GM23338 (cell line): ENCODE results near the gene FGA. TPM values are rescaled to one million over a fixed set of nuclear protein-coding genes. Genes with fewer than 3 reads are reported as not detected.

Experiments
- ATAC-seq: fragments of 200-7000 bp; cut with Tn5 transposase; 3 replicates; pipeline ENCODE4 v1.9.1; 2020
- DNase-seq: peaks from one replicate; pipeline ENCODE4 v3.0.0-alpha.2; 2015; ENCODE audit warnings: low spot score
- H2AFZ ChIP-seq: fragments of 200-600 bp; sonication (generic); 2 replicates; pipeline ENCODE4 v1.8.0; 2016; ENCODE audit warnings: antibody characterized with exemption, mild to moderate bottlenecking, moderate library complexity
- H3F3A ChIP-seq: fragments of 200-600 bp; sonication (generic); replicated peaks from 2 replicates; pipeline ENCODE4 v1.8.0; 2017; ENCODE audit warnings: antibody characterized with exemption, mixed run types, low read depth
- H3K27ac ChIP-seq: fragments of 200-600 bp; sonication (generic); 2 replicates; pipeline ENCODE4 v1.6.1; 2016; ENCODE audit warnings: low read depth
- H3K27me3 ChIP-seq: fragments of 200-600 bp; sonication (generic); 2 replicates; pipeline ENCODE4 v1.8.0; 2016; ENCODE audit warnings: mild to moderate bottlenecking, mixed run types, moderate library complexity; ENCODE audit not compliant: insufficient read depth
- H3K36me3 ChIP-seq: fragments of 200-600 bp; sonication (generic); 2 replicates; pipeline ENCODE4 v1.8.0; 2016; ENCODE audit warnings: mild to moderate bottlenecking; ENCODE audit not compliant: insufficient read depth
- H3K4me1 ChIP-seq: fragments of 200-600 bp; sonication (generic); 2 replicates; pipeline ENCODE4 v1.8.0; 2016; ENCODE audit warnings: mild to moderate bottlenecking, moderate library complexity; ENCODE audit not compliant: insufficient read depth
- H3K4me2 ChIP-seq: fragments of 200-600 bp; sonication (generic); 2 replicates; pipeline ENCODE4 v1.7.1; 2017; ENCODE audit warnings: mixed run types
- H3K4me3 ChIP-seq: fragments of 200-600 bp; sonication (generic); 2 replicates; pipeline ENCODE4 v1.6.1; 2016; ENCODE audit warnings: mixed run types
- H3K79me2 ChIP-seq: fragments of 200-600 bp; sonication (generic); replicated peaks from 2 replicates; pipeline ENCODE4 v1.8.0; 2017; ENCODE audit warnings: mild to moderate bottlenecking; ENCODE audit not compliant: insufficient read depth
- H3K9me2 ChIP-seq: fragments of 200-600 bp; sonication (generic); 2 replicates; pipeline ENCODE4 v1.8.0; 2017; ENCODE audit not compliant: insufficient read depth
- H4K20me1 ChIP-seq: fragments of 200-600 bp; sonication (generic); replicated peaks from 2 replicates; pipeline ENCODE4 v1.8.0; 2017; ENCODE audit warnings: mild to moderate bottlenecking; ENCODE audit not compliant: insufficient read depth
- H3K27ac Mint-ChIP-seq: 2 replicates; pipeline ENCODE4 v1.8.0; 2020; ENCODE audit warnings: inconsistent platforms, mild to moderate bottlenecking, moderate library complexity, mixed read lengths
- H3K27me3 Mint-ChIP-seq: 3 replicates; pipeline ENCODE4 v1.8.0; 2022; ENCODE audit warnings: low read depth, mild to moderate bottlenecking, moderate library complexity, mixed read lengths, inconsistent platforms; ENCODE audit not compliant: insufficient read depth, poor library complexity
- H3K36me3 Mint-ChIP-seq: 3 replicates; pipeline ENCODE4 v1.8.0; 2021; ENCODE audit warnings: low read depth, mild to moderate bottlenecking, inconsistent platforms, moderate library complexity, mixed read lengths
- H3K4me1 Mint-ChIP-seq: 3 replicates; pipeline ENCODE4 v1.8.0; 2020; ENCODE audit warnings: mild to moderate bottlenecking, inconsistent platforms, mixed read lengths
- H3K4me3 Mint-ChIP-seq: 3 replicates; pipeline ENCODE4 v1.8.0; 2021; ENCODE audit warnings: moderate library complexity, mild to moderate bottlenecking, inconsistent platforms, mixed read lengths
- H3K9me3 Mint-ChIP-seq: 3 replicates; pipeline ENCODE4 v1.8.0; 2020; ENCODE audit warnings: moderate library complexity, mild to moderate bottlenecking, inconsistent platforms, mixed read lengths
- CREB1 ChIP-seq: fragments of 250-450 bp; sonication (Bioruptor Pico); IDR thresholded peaks from 2 replicates; pipeline ENCODE4 v1.5.0; 2020; ENCODE audit warnings: low read depth, mild to moderate bottlenecking, moderate library complexity
- EZH2 ChIP-seq: fragments of 200-600 bp; sonication (generic); IDR thresholded peaks from one replicate; pipeline ENCODE4 v1.8.0; 2017; ENCODE audit warnings: antibody characterized with exemption, mild to moderate bottlenecking, low read depth; ENCODE audit not compliant: unreplicated experiment
- EZH2phosphoT487 ChIP-seq: fragments of 200-600 bp; sonication (generic); IDR thresholded peaks from one replicate; pipeline ENCODE4 v1.8.1; 2018; ENCODE audit warnings: antibody characterized with exemption; ENCODE audit not compliant: unreplicated experiment
- JUNB ChIP-seq: IDR thresholded peaks from one replicate; pipeline ENCODE4 v1.6.1; 2016; ENCODE audit warnings: antibody characterized with exemption; ENCODE audit not compliant: unreplicated experiment
- POLR2AphosphoS5 ChIP-seq: IDR thresholded peaks from 2 replicates; pipeline ENCODE4 v1.6.1; 2016; ENCODE audit warnings: antibody characterized with exemption, low read depth
- STAT1 ChIP-seq: IDR thresholded peaks from one replicate; pipeline ENCODE4 v1.6.1; 2016; ENCODE audit warnings: antibody characterized with exemption; ENCODE audit not compliant: unreplicated experiment
- ZNF331 ChIP-seq: fragments of 250-450 bp; sonication (Bioruptor Pico); IDR thresholded peaks from 2 replicates; pipeline ENCODE4 v1.5.0; 2020; ENCODE audit warnings: low read depth, mild to moderate bottlenecking, moderate library complexity
- polyA plus RNA-seq: library from polyadenylated mRNA; unstranded; fragments of >200 nt; fragmentation: Nextera tagmentation; extraction: Ambion mirVana; gene quantifications from 2 replicates; pipeline ENCODE4 v1.2.1, GENCODE V29; 2016
- total RNA-seq: library from RNA; depleted of rRNA; stranded (reverse); fragments of >200 nt; shearing (Covaris generic); gene quantifications from 2 replicates; pipeline ENCODE4 v1.2.3, GENCODE V29; 2014
- TF ChIP-seq, protein P1 (sequence below), 2 experiments: fragments of 200-600 bp in 1 of 2; sonication (generic) in 1 of 2; conservative IDR thresholded peaks; 2 replicates each; pipeline versions ENCODE4 v1.5.1 to v1.6.1; 2016 to 2017; ENCODE audit warnings: antibody characterized with exemption in 2 of 2, low read depth in 2 of 2, mild to moderate bottlenecking in 2 of 2, moderate library complexity in 1 of 2
- TF ChIP-seq, protein P2 (sequence below): IDR thresholded peaks from 2 replicates; pipeline ENCODE4 v1.6.1; 2016; ENCODE audit warnings: antibody characterized with exemption
- TF ChIP-seq, protein P3 (sequence below): fragments of 250-450 bp; sonication (Bioruptor Pico); IDR thresholded peaks from 2 replicates; pipeline ENCODE4 v1.5.0; 2020; ENCODE audit warnings: mild to moderate bottlenecking, moderate library complexity
- TF ChIP-seq, protein P4 (sequence below): IDR thresholded peaks from one replicate; pipeline ENCODE4 v1.6.1; 2018; ENCODE audit warnings: antibody characterized with exemption; ENCODE audit not compliant: unreplicated experiment

Gene FGA
- total and polyA plus RNA-seq, 2 experiments from 2014 or later, result not detected

DNA sequence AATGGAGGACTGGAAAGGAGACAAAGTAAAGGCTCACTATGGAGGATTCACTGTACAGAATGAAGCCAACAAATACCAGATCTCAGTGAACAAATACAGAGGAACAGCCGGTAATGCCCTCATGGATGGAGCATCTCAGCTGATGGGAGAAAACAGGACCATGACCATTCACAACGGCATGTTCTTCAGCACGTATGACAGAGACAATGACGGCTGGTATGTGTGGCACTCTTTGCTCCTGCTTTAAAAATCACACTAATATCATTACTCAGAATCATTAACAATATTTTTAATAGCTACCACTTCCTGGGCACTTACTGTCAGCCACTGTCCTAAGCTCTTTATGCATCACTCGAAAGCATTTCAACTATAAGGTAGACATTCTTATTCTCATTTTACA, 21.0 kb downstream of the FGA start (continued):
- TF ChIP-seq EZH2 (no peak), EZH2phosphoT487 (no peak), STAT1 (no peak), JUNB (no peak), ZNF331 (CRISPR knock-in tag) (no peak)
- TF ChIP-seq, protein P1, sequence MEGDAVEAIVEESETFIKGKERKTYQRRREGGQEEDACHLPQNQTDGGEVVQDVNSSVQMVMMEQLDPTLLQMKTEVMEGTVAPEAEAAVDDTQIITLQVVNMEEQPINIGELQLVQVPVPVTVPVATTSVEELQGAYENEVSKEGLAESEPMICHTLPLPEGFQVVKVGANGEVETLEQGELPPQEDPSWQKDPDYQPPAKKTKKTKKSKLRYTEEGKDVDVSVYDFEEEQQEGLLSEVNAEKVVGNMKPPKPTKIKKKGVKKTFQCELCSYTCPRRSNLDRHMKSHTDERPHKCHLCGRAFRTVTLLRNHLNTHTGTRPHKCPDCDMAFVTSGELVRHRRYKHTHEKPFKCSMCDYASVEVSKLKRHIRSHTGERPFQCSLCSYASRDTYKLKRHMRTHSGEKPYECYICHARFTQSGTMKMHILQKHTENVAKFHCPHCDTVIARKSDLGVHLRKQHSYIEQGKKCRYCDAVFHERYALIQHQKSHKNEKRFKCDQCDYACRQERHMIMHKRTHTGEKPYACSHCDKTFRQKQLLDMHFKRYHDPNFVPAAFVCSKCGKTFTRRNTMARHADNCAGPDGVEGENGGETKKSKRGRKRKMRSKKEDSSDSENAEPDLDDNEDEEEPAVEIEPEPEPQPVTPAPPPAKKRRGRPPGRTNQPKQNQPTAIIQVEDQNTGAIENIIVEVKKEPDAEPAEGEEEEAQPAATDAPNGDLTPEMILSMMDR (conservative IDR thresholded peaks at IDR 0.05; ENCODE audit: low read depth in 2 of 2), result no peak
- TF ChIP-seq, protein P2, sequence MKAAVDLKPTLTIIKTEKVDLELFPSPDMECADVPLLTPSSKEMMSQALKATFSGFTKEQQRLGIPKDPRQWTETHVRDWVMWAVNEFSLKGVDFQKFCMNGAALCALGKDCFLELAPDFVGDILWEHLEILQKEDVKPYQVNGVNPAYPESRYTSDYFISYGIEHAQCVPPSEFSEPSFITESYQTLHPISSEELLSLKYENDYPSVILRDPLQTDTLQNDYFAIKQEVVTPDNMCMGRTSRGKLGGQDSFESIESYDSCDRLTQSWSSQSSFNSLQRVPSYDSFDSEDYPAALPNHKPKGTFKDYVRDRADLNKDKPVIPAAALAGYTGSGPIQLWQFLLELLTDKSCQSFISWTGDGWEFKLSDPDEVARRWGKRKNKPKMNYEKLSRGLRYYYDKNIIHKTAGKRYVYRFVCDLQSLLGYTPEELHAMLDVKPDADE, result no peak

DNA sequence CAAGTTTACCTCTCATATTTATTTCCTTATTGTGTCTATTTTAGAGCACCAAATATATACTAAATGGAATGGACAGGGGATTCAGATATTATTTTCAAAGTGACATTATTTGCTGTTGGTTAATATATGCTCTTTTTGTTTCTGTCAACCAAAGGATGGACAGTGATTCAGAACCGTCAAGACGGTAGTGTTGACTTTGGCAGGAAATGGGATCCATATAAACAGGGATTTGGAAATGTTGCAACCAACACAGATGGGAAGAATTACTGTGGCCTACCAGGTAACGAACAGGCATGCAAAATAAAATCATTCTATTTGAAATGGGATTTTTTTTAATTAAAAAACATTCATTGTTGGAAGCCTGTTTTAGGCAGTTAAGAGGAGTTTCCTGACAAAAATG, 21.5 kb downstream of the FGA start:
- no peak overlapping the region for H3K27ac Mint-ChIP-seq
- no peak overlapping the region for H3K27ac ChIP-seq
- peaks cover 6% of the 10 kb centered on the region; the same call in 1 of the 2 replicates for H3K4me1 ChIP-seq
- H3K27me3 Mint-ChIP-seq, result no peaks in the 10 kb centered on the region
- no peaks in the 10 kb centered on the region for H3K9me3 Mint-ChIP-seq
- no peaks in the 10 kb centered on the region for H3K79me2 ChIP-seq
- DNase-seq (no peak), ATAC-seq (no peak)
- no peaks in the 10 kb centered on the region for H3K9me2 ChIP-seq
- H3F3A ChIP-seq, result no peaks in the 10 kb centered on the region
- H4K20me1 ChIP-seq, result no peaks in the 10 kb centered on the region
- peaks cover 10% of the 10 kb centered on the region; the same call in 2 of the 3 replicates for H3K4me1 Mint-ChIP-seq
- H3K27me3 ChIP-seq, result no peaks in the 10 kb centered on the region
- no peak overlapping the region for H3K4me3 ChIP-seq
- no peaks in the 10 kb centered on the region for H3K36me3 ChIP-seq
- no peak overlapping the region for H3K4me2 ChIP-seq
- TF ChIP-seq CREB1, result no peak
- TF ChIP-seq POLR2AphosphoS5, result no peak
- TF ChIP-seq, protein P2, result no peak
- TF ChIP-seq EZH2, result no peak
- no peak for TF ChIP-seq JUNB
- TF ChIP-seq, protein P3, sequence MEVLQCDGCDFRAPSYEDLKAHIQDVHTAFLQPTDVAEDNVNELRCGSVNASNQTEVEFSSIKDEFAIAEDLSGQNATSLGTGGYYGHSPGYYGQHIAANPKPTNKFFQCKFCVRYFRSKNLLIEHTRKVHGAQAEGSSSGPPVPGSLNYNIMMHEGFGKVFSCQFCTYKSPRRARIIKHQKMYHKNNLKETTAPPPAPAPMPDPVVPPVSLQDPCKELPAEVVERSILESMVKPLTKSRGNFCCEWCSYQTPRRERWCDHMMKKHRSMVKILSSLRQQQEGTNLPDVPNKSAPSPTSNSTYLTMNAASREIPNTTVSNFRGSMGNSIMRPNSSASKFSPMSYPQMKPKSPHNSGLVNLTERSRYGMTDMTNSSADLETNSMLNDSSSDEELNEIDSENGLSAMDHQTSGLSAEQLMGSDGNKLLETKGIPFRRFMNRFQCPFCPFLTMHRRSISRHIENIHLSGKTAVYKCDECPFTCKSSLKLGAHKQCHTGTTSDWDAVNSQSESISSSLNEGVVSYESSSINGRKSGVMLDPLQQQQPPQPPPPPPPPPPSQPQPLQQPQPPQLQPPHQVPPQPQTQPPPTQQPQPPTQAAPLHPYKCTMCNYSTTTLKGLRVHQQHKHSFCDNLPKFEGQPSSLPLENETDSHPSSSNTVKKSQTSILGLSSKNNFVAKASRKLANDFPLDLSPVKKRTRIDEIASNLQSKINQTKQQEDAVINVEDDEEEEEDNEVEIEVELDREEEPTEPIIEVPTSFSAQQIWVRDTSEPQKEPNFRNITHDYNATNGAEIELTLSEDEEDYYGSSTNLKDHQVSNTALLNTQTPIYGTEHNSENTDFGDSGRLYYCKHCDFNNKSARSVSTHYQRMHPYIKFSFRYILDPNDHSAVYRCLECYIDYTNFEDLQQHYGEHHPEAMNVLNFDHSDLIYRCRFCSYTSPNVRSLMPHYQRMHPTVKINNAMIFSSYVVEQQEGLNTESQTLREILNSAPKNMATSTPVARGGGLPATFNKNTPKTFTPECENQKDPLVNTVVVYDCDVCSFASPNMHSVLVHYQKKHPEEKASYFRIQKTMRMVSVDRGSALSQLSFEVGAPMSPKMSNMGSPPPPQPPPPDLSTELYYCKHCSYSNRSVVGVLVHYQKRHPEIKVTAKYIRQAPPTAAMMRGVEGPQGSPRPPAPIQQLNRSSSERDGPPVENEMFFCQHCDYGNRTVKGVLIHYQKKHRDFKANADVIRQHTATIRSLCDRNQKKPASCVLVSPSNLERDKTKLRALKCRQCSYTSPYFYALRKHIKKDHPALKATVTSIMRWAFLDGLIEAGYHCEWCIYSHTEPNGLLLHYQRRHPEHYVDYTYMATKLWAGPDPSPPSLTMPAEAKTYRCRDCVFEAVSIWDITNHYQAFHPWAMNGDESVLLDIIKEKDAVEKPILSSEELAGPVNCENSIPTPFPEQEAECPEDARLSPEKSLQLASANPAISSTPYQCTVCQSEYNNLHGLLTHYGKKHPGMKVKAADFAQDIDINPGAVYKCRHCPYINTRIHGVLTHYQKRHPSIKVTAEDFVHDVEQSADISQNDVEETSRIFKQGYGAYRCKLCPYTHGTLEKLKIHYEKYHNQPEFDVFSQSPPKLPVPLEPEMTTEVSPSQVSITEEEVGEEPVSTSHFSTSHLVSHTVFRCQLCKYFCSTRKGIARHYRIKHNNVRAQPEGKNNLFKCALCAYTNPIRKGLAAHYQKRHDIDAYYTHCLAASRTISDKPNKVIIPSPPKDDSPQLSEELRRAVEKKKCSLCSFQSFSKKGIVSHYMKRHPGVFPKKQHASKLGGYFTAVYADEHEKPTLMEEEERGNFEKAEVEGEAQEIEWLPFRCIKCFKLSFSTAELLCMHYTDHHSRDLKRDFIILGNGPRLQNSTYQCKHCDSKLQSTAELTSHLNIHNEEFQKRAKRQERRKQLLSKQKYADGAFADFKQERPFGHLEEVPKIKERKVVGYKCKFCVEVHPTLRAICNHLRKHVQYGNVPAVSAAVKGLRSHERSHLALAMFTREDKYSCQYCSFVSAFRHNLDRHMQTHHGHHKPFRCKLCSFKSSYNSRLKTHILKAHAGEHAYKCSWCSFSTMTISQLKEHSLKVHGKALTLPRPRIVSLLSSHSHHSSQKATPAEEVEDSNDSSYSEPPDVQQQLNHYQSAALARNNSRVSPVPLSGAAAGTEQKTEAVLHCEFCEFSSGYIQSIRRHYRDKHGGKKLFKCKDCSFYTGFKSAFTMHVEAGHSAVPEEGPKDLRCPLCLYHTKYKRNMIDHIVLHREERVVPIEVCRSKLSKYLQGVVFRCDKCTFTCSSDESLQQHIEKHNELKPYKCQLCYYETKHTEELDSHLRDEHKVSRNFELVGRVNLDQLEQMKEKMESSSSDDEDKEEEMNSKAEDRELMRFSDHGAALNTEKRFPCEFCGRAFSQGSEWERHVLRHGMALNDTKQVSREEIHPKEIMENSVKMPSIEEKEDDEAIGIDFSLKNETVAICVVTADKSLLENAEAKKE, result no peak
- TF ChIP-seq, protein P4, sequence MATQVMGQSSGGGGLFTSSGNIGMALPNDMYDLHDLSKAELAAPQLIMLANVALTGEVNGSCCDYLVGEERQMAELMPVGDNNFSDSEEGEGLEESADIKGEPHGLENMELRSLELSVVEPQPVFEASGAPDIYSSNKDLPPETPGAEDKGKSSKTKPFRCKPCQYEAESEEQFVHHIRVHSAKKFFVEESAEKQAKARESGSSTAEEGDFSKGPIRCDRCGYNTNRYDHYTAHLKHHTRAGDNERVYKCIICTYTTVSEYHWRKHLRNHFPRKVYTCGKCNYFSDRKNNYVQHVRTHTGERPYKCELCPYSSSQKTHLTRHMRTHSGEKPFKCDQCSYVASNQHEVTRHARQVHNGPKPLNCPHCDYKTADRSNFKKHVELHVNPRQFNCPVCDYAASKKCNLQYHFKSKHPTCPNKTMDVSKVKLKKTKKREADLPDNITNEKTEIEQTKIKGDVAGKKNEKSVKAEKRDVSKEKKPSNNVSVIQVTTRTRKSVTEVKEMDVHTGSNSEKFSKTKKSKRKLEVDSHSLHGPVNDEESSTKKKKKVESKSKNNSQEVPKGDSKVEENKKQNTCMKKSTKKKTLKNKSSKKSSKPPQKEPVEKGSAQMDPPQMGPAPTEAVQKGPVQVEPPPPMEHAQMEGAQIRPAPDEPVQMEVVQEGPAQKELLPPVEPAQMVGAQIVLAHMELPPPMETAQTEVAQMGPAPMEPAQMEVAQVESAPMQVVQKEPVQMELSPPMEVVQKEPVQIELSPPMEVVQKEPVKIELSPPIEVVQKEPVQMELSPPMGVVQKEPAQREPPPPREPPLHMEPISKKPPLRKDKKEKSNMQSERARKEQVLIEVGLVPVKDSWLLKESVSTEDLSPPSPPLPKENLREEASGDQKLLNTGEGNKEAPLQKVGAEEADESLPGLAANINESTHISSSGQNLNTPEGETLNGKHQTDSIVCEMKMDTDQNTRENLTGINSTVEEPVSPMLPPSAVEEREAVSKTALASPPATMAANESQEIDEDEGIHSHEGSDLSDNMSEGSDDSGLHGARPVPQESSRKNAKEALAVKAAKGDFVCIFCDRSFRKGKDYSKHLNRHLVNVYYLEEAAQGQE, result no peak
- no peak for TF ChIP-seq EZH2phosphoT487
- no peaks in the 10 kb centered on the region for H3K36me3 Mint-ChIP-seq
- no peak overlapping the region for H3K4me3 Mint-ChIP-seq
- no peak overlapping the region for H2AFZ ChIP-seq
